ENCODE results near the gene TMTC2.

TMTC2 gene

DNA sequence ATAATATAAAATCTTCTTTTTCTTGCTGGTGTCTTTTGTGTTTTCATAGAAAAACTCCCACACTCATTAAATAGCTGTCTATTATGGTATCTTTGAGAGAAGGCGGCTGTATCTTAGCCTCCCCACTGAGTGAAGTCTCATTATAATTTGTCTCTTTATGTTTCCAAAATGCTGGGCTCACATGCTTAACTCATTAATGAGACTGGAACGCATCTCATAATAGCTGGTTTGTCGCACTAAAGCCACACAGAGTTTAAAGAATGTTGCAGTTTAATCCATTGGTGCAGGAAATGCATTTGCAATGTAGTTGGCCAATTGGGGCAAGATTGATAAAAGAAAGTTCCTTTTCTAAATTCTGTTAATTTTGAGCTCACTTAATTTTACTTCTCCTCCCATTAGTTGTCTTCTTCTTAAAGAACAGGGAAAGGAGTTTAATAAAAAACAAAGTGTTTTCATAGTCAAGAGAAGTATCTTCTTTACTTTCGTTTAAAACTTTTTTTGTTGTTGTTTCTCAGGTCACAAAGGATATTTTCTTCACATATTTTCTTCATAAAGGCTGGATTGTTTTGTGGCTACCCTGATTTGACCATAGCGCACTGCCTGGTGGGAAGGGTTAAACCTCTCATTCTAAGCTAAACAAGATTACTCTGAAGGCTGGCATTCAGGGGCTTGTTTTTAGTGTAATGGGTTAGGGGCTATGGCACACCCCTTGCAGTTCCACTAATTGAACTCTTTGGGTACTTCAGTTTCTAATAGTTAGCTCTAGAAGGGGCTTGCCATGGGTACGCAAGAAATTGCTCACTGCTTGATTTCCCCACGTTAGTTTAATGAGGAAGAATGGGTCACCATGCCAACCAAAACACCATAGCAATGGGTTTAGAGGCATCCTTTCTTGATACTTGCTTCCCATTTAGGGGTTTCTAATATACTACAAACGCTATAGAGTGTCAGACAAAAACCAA is 197.0 kb downstream of the TMTC2 start:
- peak; percentile 70 for DNase-seq (ENCODE audit: low spot score)

GRCh38 chr12:82886671-82887340 is 200.1 kb downstream of the TMTC2 start:
- DNase-seq (ENCODE audit: low spot score) = no peak

DNA sequence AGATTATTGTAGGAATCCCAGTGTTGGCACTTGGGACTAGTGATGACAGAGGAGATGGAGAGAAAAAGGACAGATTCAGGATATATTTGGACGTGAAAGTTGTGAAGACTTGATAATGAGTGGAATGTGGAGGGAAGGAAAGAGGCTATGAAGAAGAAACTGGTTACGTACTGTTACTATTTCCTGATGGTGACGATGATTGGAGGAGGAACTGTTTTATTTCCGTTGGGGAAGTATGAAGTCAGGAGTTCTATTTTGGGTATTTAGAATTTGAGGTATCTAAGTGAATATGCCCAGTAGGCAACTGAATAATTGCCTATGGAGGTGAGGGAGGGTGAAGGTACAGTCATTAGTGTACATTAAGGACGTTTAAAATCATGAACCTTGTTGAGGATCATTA is 207.2 kb downstream of the TMTC2 start:
- DNase-seq (ENCODE audit: low spot score) = no peak

- DNase-seq (ENCODE audit: low spot score) = no peak
Measured at GRCh38 chr12:82896277-82896676, 209.6 kb downstream of the TMTC2 start.

DNA sequence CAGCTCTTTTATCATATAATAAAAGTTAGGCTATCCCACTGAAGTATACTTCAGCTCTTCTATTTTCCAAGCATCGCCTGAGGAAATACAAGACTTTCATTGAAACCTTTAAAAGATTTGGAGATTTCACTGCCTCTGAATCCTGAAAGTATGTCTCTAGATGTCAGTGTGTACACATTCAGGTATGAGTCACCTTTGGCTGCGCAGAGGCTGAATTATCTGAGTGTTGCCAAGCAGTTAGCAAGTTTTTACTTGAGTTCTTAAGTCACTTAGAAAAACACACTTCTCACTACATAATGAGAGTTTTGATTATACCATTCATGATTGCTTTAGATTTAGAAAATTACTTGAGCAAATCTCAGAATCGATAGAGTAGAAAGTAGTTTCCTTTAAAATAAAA is 210.3 kb downstream of the TMTC2 start:
- peak; percentile 8 for DNase-seq (ENCODE audit: low spot score)

- no peak for DNase-seq (ENCODE audit: low spot score)
Measured at GRCh38 chr12:82898441-82898840, 211.7 kb downstream of the TMTC2 start.

- DNase-seq (ENCODE audit: low spot score) = no peak
Measured at GRCh38 chr12:82904219-82904790, 217.6 kb downstream of the TMTC2 start.

GRCh38 chr12:82910246-82910893 is 223.7 kb downstream of the TMTC2 start:
- no peak for DNase-seq (ENCODE audit: low spot score)

DNA sequence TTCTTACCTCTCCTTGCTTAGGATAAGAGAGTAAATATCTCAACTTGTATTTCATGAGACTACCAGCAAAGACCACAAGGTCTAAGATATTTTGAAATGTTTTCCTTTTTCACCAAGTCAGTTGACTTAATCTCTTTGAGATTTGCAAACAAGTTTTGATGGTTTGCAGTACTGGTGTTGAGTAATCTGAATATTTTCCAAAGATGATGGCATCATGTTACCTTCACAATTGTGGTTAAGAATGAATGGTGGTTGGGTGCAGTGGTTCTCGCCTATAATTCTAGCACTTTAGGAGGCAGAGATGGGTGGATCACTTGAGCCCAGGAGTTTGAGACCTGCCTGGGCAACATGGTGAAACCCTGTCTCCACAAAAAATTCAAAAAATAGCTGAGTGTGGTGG is 225.7 kb downstream of the TMTC2 start:
- no peak for DNase-seq (ENCODE audit: low spot score)

GRCh38 chr12:82919388-82920054 is 232.8 kb downstream of the TMTC2 start:
- no peak for DNase-seq (ENCODE audit: low spot score)

DNA sequence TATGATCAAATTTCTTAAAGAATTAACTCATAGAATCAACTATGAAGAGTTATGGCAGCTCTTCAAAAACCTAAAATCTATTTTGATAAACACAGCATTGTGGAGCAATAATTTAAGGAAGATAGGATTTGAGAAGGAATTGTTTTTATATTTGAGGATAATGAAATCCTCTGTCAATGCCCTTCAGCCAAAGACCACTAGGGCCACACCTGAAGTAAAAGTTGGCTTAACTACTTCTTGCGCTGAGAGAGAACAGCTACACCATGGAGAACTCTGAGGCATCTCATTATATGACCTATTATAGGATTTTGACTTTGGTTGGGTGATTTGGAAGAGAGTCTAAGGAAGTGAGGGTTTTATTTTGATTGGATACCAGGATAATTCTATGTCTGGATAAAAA is 237.2 kb downstream of the TMTC2 start:
- no peak for DNase-seq (ENCODE audit: low spot score)

DNA sequence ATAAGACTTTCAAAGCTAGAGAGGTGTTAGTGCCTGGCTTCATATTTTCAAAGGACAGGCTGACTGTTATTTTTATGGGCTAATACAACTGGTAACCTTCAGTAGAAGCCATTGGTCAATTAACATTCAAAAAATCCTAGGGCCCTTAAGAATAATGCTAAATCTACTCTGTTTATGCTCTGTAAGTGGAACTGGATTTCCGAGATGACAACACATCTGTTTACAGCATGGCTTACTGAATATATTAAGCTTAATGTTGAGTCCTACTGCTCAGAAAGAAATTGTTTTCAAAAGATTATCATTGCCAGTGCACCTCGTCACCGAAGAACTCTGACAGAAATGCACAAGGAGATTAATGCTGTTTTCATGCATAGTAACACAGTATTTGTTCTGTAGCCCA is 239.9 kb downstream of the TMTC2 start:
- no peak for DNase-seq (ENCODE audit: low spot score)

- DNase-seq (ENCODE audit: low spot score) = no peak
Measured at GRCh38 chr12:82930301-82930700, 243.6 kb downstream of the TMTC2 start.

DNA sequence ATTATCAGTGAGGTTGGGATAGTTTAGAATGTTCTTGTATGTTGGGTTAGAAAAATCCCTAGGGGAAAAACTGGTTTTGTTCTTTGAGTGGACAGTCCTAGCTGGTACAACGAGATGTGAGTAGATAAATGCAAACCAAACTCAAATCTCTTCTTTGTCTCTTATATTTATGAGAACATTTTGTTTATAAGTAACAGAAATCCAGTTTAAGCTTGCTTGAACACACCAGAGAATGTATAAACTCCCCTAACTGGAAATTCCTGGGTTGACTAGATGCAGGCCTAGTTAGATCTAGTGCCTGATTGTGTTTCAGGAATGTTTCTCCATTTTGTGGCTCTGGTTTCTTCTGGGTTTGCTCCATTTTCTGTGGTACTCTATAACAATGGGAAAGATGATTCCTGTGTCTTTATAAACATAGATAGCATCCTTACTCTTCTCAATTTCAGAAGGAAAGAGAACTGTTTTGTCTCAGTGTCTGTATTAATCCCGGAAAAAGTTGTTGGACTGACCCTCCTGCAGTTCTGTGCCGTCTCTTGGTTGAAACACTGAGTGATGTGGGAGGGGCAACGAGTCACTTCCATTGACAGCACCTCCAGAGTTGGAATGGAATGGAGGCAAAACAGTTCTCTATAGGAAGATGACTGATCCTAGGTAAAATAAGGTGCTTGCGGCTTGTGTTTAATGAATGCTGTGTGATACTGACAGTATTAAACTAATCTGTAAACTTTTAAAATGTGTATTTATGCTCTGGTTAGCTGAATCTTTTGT is 244.8 kb downstream of the TMTC2 start:
- no peak for DNase-seq (ENCODE audit: low spot score)

DNA sequence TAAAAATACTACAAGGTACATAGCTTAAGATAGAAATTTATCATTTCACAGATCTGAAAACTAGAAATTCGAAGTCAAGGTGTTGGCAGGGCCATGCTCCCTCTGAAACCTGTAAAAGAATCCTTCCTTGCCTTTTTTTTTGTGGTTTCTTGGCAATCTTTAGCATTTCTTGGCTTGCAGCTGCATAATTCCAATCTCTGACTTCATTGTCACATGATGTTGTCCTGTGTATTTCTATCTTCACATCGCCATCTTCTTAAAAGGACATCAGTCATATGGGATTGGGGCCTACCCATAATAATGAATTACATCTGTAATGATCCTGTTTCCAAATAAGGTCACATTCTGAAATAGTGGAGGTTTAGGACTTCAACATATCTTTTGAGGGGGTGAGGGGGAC is 250.4 kb downstream of the TMTC2 start:
- no peak for DNase-seq (ENCODE audit: low spot score)

DNA sequence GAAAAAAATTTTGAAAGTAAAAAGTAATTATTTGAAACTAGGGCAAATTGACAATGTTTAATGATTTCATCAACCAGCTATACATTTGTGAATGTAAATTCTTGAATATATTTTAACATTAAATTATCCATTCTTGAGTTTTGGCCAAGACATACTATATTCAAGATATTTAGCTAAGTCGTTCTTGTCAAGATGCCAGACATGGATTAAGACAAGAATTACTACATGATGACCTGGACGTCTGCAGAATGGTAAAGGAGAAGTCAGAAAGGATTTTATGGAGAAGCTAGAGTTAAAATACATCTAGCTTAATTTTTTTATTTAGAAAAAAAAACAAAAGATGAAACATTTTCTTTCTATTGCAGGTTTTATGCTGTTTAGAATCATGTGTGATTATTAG is 255.8 kb downstream of the TMTC2 start:
- DNase-seq (ENCODE audit: low spot score) = no peak

DNA sequence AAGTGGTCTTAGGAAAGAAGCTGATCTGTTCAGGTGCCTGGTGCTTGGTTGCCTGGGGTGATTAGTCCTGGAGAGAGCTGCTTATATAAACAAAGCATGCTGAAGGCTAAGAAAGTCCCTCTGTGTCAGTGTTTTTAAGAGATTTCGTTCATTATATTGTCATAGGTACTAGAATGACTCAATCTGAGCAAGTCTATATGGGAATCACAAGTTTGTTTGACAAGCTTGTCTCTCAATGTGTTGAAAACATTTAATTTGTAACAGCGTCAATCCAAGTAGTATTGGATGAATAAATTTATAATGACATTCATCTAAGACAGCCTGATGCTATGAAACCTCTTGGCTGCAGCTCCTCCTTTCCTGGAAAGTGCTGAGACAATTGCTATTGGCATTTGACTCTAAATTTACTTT is 256.3 kb downstream of the TMTC2 start:
- no peak for DNase-seq (ENCODE audit: low spot score)

GRCh38 chr12:82948491-82948890 is 261.8 kb downstream of the TMTC2 start:
- no peak for DNase-seq (ENCODE audit: low spot score)

- no peak for DNase-seq (ENCODE audit: low spot score)
Measured at GRCh38 chr12:82950356-82950755, 263.6 kb downstream of the TMTC2 start.

GRCh38 chr12:82952946-82953345 is 266.2 kb downstream of the TMTC2 start:
- DNase-seq (ENCODE audit: low spot score) = no peak

DNA sequence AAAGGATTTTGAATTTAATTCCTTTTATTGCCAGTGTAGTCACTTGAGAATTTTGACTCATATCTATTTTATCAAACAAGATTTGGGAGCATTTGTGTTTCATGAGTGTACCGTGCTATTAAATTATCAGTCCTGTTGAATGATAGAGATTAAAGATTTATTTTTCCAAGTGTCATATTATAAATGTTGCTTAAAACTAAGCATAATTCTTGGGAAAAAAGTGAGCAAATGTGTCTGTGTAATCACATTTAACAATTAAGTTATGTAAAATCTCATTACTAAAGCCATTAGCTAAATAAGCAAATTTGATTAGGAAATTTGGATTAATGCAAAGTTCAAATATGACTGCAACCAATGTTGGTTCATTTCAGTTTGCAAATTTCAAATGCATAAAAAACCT is 266.7 kb downstream of the TMTC2 start:
- DNase-seq (ENCODE audit: low spot score) = no peak

Measured in COLO829 (cell line).